ENCODE measurements around the gene ICAM5. TPM values are rescaled to one million over a fixed set of nuclear protein-coding genes. Genes with fewer than 3 reads are reported as not detected.
A peak's percentile ranks its signal among the peaks of the same experiment; 100 is the strongest.

Gene ICAM5
- total RNA-seq, 1 experiment from 2014 or later: 8.0 TPM

GRCh38 chr19:10286803-10287737 is 2.7 kb upstream of the ICAM5 start, which contains the start of gene ICAM4 (continued):
- TF ChIP-seq ZSCAN18 (CRISPR knock-in tag; IDR thresholded peaks at IDR 0.05): no peak
- peak; percentile 55; the same call in 1 of the 2 replicates for TF ChIP-seq FOXK1 (CRISPR knock-in tag; IDR thresholded peaks at IDR 0.05)
- TF ChIP-seq NFYB (CRISPR knock-in tag; conservative IDR thresholded peaks at IDR 0.05; ENCODE audit: low read depth): peak; percentile 31; the same call in 1 of the 2 replicates
- TF ChIP-seq, protein P1, sequence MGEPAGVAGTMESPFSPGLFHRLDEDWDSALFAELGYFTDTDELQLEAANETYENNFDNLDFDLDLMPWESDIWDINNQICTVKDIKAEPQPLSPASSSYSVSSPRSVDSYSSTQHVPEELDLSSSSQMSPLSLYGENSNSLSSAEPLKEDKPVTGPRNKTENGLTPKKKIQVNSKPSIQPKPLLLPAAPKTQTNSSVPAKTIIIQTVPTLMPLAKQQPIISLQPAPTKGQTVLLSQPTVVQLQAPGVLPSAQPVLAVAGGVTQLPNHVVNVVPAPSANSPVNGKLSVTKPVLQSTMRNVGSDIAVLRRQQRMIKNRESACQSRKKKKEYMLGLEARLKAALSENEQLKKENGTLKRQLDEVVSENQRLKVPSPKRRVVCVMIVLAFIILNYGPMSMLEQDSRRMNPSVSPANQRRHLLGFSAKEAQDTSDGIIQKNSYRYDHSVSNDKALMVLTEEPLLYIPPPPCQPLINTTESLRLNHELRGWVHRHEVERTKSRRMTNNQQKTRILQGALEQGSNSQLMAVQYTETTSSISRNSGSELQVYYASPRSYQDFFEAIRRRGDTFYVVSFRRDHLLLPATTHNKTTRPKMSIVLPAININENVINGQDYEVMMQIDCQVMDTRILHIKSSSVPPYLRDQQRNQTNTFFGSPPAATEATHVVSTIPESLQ (CRISPR knock-in tag; IDR thresholded peaks at IDR 0.05): no peak
- no peak for TF ChIP-seq RELA (CRISPR knock-in tag; IDR thresholded peaks at IDR 0.05; ENCODE audit: borderline replicate concordance)
- TF ChIP-seq TEAD4 (CRISPR knock-in tag; IDR thresholded peaks at IDR 0.05): no peak
- TF ChIP-seq, protein P2, sequence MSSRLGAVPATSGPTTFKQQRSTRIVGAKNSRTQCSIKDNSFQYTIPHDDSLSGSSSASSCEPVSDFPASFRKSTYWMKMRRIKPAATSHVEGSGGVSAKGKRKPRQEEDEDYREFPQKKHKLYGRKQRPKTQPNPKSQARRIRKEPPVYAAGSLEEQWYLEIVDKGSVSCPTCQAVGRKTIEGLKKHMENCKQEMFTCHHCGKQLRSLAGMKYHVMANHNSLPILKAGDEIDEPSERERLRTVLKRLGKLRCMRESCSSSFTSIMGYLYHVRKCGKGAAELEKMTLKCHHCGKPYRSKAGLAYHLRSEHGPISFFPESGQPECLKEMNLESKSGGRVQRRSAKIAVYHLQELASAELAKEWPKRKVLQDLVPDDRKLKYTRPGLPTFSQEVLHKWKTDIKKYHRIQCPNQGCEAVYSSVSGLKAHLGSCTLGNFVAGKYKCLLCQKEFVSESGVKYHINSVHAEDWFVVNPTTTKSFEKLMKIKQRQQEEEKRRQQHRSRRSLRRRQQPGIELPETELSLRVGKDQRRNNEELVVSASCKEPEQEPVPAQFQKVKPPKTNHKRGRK (CRISPR knock-in tag; IDR thresholded peaks at IDR 0.05; ENCODE audit: borderline replicate concordance): no peak
- no peak for TF ChIP-seq ERG (CRISPR knock-in tag; IDR thresholded peaks at IDR 0.05)
- TF ChIP-seq SMAD3 (CRISPR knock-in tag; IDR thresholded peaks at IDR 0.05; ENCODE audit: borderline replicate concordance): peak; percentile 43; the same call in 1 of the 2 replicates
- no peak for TF ChIP-seq ZNF121 (CRISPR knock-in tag; IDR thresholded peaks at IDR 0.05)
- TF ChIP-seq ZNF532 (CRISPR knock-in tag; IDR thresholded peaks at IDR 0.05; ENCODE audit: borderline replicate concordance): no peak
- TF ChIP-seq IRF1 (CRISPR knock-in tag; IDR thresholded peaks at IDR 0.05): no peak
- no peak for TF ChIP-seq JUN (CRISPR knock-in tag; IDR thresholded peaks at IDR 0.05)
- TF ChIP-seq ZNF219 (CRISPR knock-in tag; IDR thresholded peaks at IDR 0.05; ENCODE audit: borderline replicate concordance): no peak
- TF ChIP-seq TEAD1 (CRISPR knock-in tag; IDR thresholded peaks at IDR 0.05): 0 out of 2 replicates have a peak, but pooled peaks have one; percentile 42
- TF ChIP-seq NFE2L1 (CRISPR knock-in tag; IDR thresholded peaks at IDR 0.05): no peak
- TF ChIP-seq TP53 (CRISPR knock-in tag; IDR thresholded peaks at IDR 0.05): no peak
- TF ChIP-seq ATF3 (CRISPR knock-in tag; conservative IDR thresholded peaks at IDR 0.05): no peak
- peak; percentile 20; the same call in 1 of the 2 replicates for TF ChIP-seq GABPB1 (CRISPR knock-in tag; IDR thresholded peaks at IDR 0.05)
- TF ChIP-seq CTCF (IDR thresholded peaks at IDR 0.05): no peak
- TF ChIP-seq HMGXB4 (CRISPR knock-in tag; IDR thresholded peaks at IDR 0.05): no peak
- no peak for TF ChIP-seq ZNF396 (CRISPR knock-in tag; IDR thresholded peaks at IDR 0.05; ENCODE audit: borderline replicate concordance)
- TF ChIP-seq SOX15 (CRISPR knock-in tag; IDR thresholded peaks at IDR 0.05): no peak

All from WTC11 (cell line).